ENCODE measurements around the gene ASTN2.

The ASTN2 gene

DNA sequence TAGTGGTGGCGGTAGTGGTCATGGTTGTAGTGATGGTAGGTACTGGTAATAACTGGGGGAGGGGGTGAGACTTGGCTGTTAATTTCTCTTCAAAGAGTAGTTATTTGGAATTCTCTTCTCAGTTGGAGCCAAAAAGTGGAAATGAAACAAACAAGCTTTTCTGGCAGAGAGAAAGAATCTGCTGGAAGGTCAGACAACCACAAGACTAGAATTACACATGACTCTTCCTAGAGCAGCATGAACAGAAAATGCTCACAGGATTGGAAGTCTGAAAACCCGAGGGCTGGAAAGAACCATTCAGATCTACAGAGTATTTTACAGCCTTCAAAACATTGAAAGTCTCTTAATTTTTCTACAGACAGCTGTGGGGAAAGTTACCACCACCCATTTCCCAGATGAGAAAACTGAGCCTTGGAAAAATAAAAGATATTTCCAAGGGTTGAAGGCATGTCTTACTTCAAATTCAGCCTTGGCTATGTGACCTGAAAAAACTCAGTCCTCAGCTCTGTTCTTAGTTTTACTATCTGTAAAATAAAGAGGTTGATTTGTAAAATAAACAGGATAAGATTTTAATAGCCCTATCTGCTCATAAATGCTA, 770.7 kb downstream of the ASTN2 start:
- no peak for DNase-seq

- DNase-seq = no peak
Measured at GRCh38 chr9:116643691-116644090, 771.2 kb downstream of the ASTN2 start.

- no peak for DNase-seq
Measured at GRCh38 chr9:116641292-116642059, 773.4 kb downstream of the ASTN2 start.

DNA sequence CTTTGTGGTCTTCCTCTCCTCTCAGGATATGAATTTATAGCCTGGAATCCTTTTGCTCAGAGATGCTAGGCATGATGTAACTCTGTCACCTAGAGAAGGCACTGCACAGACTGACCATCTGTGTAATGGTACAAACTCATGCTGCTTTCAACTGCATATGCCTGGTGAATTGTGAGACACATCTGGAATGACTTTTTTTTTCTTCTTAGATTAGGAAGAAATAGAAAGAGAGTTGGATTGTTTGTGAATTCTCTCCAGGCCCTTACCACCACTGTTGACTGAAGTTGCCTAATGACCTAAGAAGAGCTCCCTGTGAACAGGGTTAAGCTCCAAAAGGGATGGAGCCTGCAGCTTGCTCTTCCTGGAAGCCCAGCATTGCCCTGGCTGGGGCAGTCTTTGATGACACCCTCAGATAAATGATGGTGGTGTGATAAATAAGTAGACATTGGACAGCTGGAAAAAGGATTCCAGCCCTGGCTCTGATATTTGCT, 775.6 kb downstream of the ASTN2 start:
- DNase-seq = no peak

DNA sequence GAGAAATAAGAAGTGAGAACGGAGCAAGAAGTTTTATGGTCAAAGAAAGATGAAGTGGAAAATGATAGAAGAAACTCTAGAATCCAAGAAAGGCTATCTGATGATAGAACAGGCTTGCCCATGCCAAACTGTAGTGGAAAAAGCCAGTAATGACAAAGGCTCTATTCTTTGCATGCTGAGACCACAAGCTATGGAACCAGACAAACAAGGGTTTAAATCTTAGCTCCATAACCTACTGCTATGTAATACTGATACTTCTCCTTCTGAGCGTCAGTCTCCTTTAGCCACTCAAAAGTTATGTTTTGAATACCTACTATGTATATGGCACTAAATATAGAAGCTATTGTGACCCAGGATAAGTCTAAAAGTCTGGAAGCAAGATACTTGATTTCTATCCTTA, 778.9 kb downstream of the ASTN2 start:
- no peak for DNase-seq

- DNase-seq = no peak
Measured at GRCh38 chr9:116632990-116633838, 781.6 kb downstream of the ASTN2 start.

DNA sequence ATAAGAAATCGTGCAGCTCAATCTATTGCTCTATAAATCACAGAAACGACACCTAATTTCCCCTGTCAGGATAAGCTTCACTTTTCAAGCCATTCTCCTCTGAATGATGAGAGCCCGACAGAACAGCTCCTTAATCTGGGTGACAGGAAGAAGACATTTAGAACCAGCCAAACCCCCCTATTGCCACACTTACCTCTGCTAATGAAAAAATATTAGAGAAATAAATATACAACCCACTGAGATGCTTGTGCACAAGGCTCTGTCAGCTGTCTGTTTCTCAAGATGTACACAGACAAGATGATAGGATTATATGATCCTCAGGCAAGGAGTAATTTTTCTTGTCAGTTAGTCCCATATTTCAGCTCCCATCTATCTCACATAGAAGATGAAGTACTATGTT, 785.2 kb downstream of the ASTN2 start:
- no peak for DNase-seq

- DNase-seq = no peak
Measured at GRCh38 chr9:116628716-116629115, 786.1 kb downstream of the ASTN2 start.

- no peak for DNase-seq
Measured at GRCh38 chr9:116627433-116627832, 787.4 kb downstream of the ASTN2 start.

GRCh38 chr9:116626762-116627161, 788.1 kb downstream of the ASTN2 start:
- DNase-seq = no peak

DNA sequence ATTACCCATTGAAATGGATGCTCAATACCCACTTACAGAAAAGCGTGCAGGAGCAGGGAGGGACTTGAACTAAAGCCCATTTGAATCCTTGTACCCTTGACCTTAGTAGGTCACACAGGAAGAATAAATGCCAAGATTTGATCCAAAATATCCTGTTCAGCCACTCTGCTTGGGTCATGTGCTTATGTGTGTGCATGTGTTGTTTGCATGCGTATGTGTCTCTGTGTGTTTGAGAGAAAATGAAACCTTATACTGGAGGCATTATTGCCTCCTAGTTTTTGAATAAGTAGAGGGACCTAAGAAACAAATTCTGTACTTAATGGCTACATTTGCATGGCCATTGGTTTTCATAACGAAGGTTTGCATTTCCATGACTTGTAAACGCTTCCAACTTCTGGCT, 791.1 kb downstream of the ASTN2 start:
- no peak for DNase-seq

- DNase-seq = no peak
Measured at GRCh38 chr9:116617389-116617788, 797.5 kb downstream of the ASTN2 start.

DNA sequence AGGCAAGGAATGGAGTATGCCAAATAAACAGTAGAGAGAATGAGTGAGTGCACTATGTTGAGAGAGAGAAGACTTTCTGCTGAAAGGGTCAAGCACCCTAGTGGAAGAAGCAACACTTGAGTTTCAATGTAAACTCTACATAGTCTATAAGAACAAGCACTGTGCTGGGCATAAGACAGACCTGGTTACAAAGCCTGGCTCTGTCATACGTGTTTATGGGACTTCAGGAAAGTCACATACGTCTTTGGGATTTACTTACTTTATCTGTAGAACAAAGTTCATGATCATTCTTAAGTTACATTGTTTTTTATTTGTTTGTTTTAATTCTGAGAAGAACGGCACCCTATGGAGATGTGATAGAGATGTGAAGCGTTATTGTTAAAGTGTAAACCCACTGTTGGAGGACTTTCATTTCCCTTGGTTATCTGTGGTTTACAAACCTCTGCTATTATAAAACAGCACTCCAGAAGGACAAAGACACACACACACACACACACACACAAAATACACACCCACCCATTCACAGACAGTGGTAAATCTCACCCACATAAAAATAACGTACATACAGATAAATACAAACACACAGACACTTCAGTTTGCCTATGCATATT, 798.4 kb downstream of the ASTN2 start:
- no peak for DNase-seq

GRCh38 chr9:116608064-116608463, 806.8 kb downstream of the ASTN2 start:
- DNase-seq = no peak

- DNase-seq = no peak
Measured at GRCh38 chr9:116605904-116606341, 808.9 kb downstream of the ASTN2 start.

GRCh38 chr9:116605060-116605459, 809.8 kb downstream of the ASTN2 start:
- no peak for DNase-seq

GRCh38 chr9:116604251-116604650, 810.6 kb downstream of the ASTN2 start:
- DNase-seq = no peak

DNA sequence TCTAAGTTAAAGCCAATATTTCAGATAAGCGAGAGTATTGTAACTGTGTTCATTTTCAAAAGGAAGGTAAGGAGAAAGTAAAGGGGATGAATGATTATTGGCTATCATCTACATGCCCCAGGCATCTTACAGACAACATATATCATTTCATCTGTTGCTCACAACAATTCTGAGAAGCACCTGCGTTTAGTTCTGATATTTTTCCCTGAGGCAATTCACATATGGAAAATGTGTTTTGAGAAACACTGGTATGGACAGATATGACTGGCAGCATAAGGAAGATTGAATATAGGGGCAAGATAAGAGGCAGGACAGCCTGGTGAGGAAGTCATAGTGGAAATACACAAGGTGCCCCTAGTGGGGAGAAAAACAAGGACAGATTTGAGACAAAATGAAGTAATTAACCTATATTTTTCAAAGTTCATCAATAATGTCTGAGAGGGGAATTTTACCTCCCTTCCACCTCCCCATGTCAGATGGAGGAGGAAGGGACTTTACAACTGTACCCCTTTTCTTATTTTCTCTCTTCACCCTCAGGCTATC, 815.4 kb downstream of the ASTN2 start:
- DNase-seq = no peak

- no peak for DNase-seq
Measured at GRCh38 chr9:116596646-116597045, 818.2 kb downstream of the ASTN2 start.

DNA sequence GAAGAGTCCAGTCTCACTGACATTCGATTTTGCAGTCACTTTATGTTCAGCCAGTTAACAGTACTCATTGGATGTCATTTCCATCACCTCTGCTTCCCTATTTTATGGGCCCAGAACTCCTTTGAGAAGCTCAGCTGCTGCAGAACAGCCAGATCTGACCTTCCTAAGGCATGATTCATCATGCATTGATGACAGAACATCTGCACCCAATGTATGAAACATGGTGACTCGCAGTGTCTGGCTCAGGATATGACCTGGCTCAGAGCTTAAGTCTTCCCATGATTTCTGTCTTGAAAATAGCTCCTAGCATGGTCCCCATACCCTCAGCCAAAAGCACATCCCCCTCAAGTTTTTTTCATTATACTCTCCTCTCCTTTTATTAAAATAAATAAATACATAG, 820.3 kb downstream of the ASTN2 start:
- DNase-seq = no peak

- no peak for DNase-seq
Measured at GRCh38 chr9:116592970-116593369, 821.9 kb downstream of the ASTN2 start.

DNA sequence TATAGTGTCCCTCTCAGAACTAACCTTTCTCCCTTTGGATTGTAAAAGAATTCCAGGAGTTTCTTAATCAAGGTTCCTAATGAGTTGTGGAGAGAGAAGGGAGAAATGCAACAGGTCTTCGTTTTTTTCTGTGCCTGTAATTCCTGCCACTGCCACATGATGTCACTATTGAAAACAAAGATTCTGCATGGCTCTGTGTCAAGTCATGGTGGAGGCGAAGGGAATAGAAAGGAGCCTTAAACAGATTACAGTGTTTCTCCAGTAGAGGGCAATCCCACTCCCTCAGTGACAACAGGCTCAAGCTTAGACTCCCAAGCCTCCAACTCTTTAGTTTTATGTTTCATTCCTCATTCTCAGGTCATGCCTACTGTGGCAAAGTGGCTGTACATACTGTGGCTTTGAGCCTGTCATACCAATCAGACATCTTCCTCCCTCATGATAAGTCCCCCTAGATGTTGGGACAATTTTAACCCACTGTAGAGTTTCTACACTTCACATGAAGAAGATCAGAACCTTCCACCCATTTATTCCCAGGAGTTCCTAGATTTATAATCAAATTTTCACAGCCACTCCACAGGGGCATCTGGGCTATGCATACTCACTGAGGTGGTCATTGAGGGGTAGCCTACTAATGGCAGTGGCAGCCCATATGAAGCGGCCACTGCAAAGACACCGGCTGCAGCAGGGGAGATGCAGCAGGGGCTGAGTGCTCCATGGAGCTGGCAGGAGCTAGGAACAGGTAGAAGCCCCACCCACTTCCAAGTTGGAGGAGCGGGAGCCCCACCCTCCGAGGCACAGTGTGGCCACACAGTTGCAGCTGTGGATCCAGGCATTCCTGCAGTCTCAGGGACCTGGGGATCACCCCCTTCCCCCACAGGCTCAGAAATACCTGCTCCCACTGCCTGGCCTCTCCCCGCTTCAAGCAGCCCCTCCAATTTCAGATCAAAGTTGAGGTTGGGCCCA, 825.2 kb downstream of the ASTN2 start:
- DNase-seq = no peak

Measured in NCI-H2081 treated with DMSO at 0.1 percent for 48 hours (cell line).